SHP77 (cell line): ENCODE data around the gene GFPT2.

Experiments
- DNase-seq, 2 experiments: peaks; one replicate each; lab custom pipeline; 2025; lab: John Stamatoyannopoulos, UW

GFPT2 gene

DNA sequence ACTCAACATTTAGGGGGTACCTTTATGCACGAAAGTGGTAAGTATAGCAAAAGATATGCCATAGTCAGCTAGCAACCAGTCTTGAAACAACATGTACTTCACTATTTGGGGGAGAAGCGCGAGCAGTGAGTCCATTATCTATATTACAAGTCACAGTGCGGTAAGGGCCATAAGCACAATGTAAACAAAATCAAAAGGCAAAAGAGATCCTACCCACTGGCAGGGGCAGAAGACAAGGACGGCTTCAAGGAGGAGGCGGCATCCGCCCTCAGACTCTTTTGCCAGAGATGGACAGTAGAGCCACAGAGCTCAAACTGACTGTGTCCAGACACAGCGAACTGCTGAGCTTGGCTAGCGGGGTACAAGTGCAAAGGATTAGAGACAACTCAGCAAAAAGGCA lies 70.9 kb downstream of the GFPT2 start:
- no peak for DNase-seq

DNA sequence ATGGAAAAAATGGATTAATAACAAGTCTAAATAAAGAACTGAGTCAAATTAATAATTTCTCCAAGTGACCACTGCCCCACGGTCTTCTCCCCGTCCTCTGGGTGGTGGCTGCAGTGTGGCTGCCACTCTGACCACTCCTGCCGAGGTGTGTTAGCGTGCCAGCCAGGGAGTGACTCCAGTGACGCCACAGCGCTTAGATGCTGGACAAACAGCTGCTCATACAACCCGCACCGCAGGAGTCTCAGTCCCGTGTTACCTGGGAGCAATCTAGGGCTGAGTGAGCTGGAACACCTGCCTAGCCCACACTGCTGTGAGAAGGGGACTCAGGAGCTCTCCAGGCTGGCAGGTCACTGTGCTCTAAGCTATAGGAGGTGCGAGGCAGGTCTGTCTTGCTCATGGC lies 71.4 kb downstream of the GFPT2 start:
- DNase-seq: no peak

- no peak for DNase-seq
Measured at GRCh38 chr5:180274695-180275094, 78.4 kb downstream of the GFPT2 start.

- DNase-seq: no peak
Measured at GRCh38 chr5:180271221-180271620, 81.9 kb downstream of the GFPT2 start.

DNA sequence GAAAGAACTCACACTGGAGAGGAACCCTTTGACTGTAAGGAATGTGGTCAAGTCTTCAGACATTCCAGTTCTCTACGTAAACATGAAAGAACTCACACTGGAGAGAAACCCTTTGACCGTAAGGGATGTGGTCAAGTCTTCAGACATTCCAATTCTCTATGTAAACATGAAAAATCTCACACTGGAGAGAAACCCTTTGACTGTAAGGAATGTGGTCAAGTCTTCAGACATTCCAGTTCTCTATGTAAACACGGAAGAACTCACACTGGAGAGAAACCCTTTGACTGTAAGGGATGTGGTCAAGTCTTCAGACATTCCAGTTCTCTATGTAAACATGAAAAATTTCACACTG lies 93.9 kb downstream of the GFPT2 start:
- DNase-seq: no peak

DNA sequence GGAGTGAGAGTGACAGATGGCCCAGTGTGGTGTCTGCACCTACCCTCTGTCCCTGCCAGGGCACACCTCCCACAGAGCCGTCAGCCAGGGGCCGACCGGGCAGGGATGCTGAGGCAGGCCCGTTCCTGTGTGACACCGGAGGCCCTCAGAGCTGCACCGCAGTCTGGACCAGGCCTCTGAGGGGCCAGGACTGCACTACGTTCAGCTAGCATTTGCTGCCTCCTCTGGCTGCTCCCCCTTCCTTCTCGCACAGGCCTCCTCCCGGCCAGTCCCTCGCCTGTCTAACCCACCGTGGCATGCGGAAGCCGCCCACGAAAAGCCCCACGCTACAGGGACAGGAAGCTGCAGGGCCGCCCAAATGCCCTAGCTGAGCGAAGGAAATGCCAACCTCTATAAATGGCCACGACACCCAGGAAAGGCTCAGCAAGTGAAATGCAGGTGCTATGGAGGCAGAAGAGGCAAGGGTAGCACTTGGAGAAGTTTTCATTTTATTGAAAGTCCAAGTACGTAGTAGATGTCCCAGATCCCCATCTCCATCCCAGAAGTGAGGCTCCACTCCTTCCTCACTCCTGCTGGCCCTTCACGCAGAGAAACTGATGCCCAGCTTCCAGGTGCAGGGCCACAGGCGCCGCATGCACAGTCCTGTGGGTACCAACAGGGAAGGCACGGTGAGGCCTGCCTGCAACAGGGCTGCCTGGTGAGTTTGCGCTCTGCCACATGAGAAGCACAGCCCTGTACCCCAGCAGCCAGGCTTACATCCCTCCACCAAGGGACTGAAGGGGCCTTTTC lies 99.9 kb downstream of the GFPT2 start:
- DNase-seq: no peak

DNA sequence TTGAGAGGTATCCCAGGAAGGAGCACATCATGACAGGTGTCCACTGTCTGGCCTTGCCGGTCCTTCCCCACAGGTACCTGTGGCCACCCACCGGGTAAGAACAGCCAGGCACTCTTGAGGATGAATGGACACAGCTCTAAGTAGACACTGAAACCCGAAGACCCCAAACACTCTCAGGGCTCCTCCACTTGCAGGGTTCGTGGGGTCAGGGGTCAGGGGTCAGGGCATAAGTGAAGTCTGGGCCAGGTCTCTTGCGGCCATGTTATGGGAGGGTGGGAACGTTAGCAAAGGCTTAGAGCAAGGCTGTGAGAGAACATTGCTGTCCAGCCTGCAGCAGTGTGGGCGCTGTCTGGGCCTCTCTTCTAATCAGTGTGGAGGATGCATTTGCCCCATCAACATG lies 101.2 kb downstream of the GFPT2 start:
- no peak for DNase-seq

DNA sequence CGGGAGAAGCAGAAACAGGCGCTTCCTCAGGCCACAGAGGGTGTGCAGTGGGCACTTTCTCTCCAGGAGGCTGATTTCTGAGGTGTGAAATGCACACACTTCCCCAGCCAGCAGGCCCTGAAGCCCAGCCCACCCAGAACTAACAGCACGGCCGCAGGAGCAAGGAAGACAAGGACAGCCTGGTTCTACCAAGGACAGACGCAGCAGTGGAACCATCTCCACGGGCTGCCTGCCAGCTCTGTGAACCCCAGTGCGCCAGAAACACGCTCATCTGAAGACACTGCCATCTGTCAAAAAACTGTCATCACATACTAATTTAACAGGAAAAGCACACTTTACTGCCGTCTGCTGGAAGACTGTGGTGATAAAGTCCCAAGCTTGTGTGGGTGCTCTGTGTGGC lies 102.0 kb downstream of the GFPT2 start:
- no peak for DNase-seq
